MM.1S (cell line): ENCODE results near the gene SOX13.

ENCODE experiments used
- DNase-seq: peaks from one replicate; pipeline ENCODE4 v3.0.0-alpha.2; 2015
- H2AFZ ChIP-seq: fragments of 300-600 bp; sonication (generic); 2 replicates; pipeline ENCODE4 v1.6.0; 2016; ENCODE audit warnings: antibody characterized with exemption, low read length
- H3F3A ChIP-seq: fragments of 300-600 bp; sonication (generic); 2 replicates; pipeline ENCODE4 v1.6.1; 2016; ENCODE audit warnings: mild to moderate bottlenecking, antibody characterized with exemption, low read length, moderate library complexity, mixed read lengths; ENCODE audit not compliant: insufficient read depth
- H3K27ac ChIP-seq: fragments of 300-600 bp; sonication (generic); 2 replicates; pipeline ENCODE4 v1.5.1; 2016; ENCODE audit warnings: mild to moderate bottlenecking, low read length
- H3K27me3 ChIP-seq: fragments of 300-600 bp; sonication (generic); replicated peaks from 2 replicates; pipeline ENCODE4 v1.6.0; 2016; ENCODE audit warnings: low read length; ENCODE audit not compliant: insufficient read depth
- H3K36me3 ChIP-seq: fragments of 300-600 bp; sonication (generic); replicated peaks from 2 replicates; pipeline ENCODE4 v1.6.1; 2016; ENCODE audit warnings: mild to moderate bottlenecking, low read length, mixed read lengths; ENCODE audit not compliant: insufficient read depth
- H3K4me1 ChIP-seq: fragments of 300-600 bp; sonication (generic); 2 replicates; pipeline ENCODE4 v1.6.1; 2016; ENCODE audit warnings: low read length, mixed read lengths
- H3K4me2 ChIP-seq: fragments of 300-600 bp; sonication (generic); 2 replicates; pipeline ENCODE4 v1.6.0; 2016; ENCODE audit warnings: low read depth, low read length
- H3K4me3 ChIP-seq: fragments of 300-600 bp; sonication (generic); 2 replicates; pipeline ENCODE4 v1.5.1; 2016; ENCODE audit warnings: low read length, mixed read lengths
- H3K79me2 ChIP-seq: fragments of 300-600 bp; sonication (generic); 2 replicates; pipeline ENCODE4 v1.6.1; 2016; ENCODE audit warnings: mixed run types, low read length, mixed read lengths
- H3K9ac ChIP-seq: fragments of 300-600 bp; sonication (generic); 2 replicates; pipeline ENCODE4 v1.6.1; 2016; ENCODE audit warnings: low read length, mixed read lengths
- H3K9me2 ChIP-seq: fragments of 300-600 bp; sonication (generic); replicated peaks from 2 replicates; pipeline ENCODE4 v1.6.1; 2016; ENCODE audit warnings: mild to moderate bottlenecking, low read length, mixed read lengths; ENCODE audit not compliant: insufficient read depth
- H3K9me3 ChIP-seq: fragments of 300-600 bp; sonication (generic); replicated peaks from 2 replicates; pipeline ENCODE4 v1.6.1; 2016; ENCODE audit warnings: mild to moderate bottlenecking, low read length, mixed read lengths; ENCODE audit not compliant: insufficient read depth
- H4K20me1 ChIP-seq: fragments of 300-600 bp; sonication (generic); 2 replicates; pipeline ENCODE4 v1.6.1; 2016; ENCODE audit warnings: mild to moderate bottlenecking, low read length, moderate library complexity, mixed read lengths; ENCODE audit not compliant: insufficient read depth
- EZH2 ChIP-seq: fragments of 300-600 bp; sonication (generic); optimal IDR thresholded peaks from 2 replicates; pipeline ENCODE3; 2017; ENCODE audit warnings: low read depth, mild to moderate bottlenecking, antibody characterized with exemption, low read length, mixed read lengths
- EZH2phosphoT487 ChIP-seq: fragments of 300-600 bp; sonication (generic); IDR thresholded peaks from 2 replicates; pipeline ENCODE4 v1.6.1; 2018; ENCODE audit warnings: antibody characterized with exemption, low read length
- TF ChIP-seq, protein P1 (sequence below): fragments of 300-600 bp; sonication (generic); IDR thresholded peaks from 2 replicates; pipeline ENCODE4 v1.5.1; 2016; ENCODE audit warnings: antibody characterized with exemption, low read length, mixed read lengths

SOX13 gene

DNA sequence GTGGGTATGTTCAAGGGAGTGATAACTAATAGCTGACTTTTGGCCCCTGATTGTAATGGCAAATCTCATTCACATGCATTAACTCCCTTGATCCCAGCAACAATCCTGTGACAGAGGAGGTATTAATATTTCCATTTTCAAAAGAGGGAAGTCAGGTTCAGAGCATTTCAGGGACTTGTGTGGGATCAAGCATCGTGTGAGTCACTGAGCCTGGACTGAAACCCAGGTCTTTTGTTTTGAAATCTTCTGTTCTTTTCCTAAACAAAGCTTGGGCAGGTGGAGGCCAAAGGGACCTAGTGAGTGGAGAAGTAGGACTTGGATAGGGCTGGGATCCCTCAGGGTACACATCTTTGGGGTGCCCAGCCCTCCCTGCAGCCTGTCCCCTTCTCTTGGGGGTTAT, 41.0 kb downstream of the SOX13 start:
- TF ChIP-seq EZH2phosphoT487 = no peak
- TF ChIP-seq, protein P1, sequence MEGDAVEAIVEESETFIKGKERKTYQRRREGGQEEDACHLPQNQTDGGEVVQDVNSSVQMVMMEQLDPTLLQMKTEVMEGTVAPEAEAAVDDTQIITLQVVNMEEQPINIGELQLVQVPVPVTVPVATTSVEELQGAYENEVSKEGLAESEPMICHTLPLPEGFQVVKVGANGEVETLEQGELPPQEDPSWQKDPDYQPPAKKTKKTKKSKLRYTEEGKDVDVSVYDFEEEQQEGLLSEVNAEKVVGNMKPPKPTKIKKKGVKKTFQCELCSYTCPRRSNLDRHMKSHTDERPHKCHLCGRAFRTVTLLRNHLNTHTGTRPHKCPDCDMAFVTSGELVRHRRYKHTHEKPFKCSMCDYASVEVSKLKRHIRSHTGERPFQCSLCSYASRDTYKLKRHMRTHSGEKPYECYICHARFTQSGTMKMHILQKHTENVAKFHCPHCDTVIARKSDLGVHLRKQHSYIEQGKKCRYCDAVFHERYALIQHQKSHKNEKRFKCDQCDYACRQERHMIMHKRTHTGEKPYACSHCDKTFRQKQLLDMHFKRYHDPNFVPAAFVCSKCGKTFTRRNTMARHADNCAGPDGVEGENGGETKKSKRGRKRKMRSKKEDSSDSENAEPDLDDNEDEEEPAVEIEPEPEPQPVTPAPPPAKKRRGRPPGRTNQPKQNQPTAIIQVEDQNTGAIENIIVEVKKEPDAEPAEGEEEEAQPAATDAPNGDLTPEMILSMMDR = no peak
- no peak for TF ChIP-seq EZH2
- Histone ChIP-seq H4K20me1 (no peaks in the 10 kb centered on the region), H3K9me2 (no peaks in the 10 kb centered on the region), H3K9ac (no peak overlapping the region), H3K9me3 (no peaks in the 10 kb centered on the region), H3K36me3 (no peaks in the 10 kb centered on the region), H3K27ac (no peak overlapping the region), H3K79me2 (no peaks in the 10 kb centered on the region), H3K27me3 (no peaks in the 10 kb centered on the region), H2AFZ (no peak overlapping the region), H3K4me3 (no peak overlapping the region), H3F3A (no peaks in the 10 kb centered on the region), H3K4me1 (no peaks in the 10 kb centered on the region), H3K4me2 (no peak overlapping the region)
- no peak for DNase-seq

DNA sequence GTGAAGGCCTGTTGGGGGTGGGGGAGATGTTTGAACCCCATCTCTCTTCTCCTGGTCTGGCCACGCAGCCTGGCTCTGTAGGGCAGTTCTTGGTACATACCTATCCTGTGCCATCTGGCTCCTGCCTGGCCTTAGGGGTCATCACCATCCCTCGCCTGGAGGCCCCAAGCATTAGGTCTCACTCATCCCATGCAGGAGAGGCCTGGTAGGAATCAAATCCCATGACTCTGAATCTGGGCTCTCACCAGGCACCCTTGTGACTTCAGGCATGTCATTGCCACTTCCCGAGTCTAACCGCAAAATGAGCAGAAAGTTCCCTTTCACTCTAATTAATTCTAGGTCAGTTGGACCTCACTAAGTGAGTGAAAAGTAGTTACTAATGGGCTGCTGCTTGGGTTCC, 41.7 kb downstream of the SOX13 start:
- Histone ChIP-seq H3K27me3 (no peaks in the 10 kb centered on the region), H3K36me3 (no peaks in the 10 kb centered on the region), H3K9ac (no peak overlapping the region), H3K4me3 (no peak overlapping the region), H2AFZ (no peak overlapping the region), H3K9me3 (no peaks in the 10 kb centered on the region), H3K4me2 (no peak overlapping the region), H4K20me1 (no peaks in the 10 kb centered on the region), H3F3A (no peaks in the 10 kb centered on the region), H3K79me2 (no peaks in the 10 kb centered on the region), H3K4me1 (no peaks in the 10 kb centered on the region), H3K9me2 (no peaks in the 10 kb centered on the region), H3K27ac (no peak overlapping the region)
- no peak for DNase-seq
- no peak for TF ChIP-seq EZH2
- TF ChIP-seq, protein P1 = no peak

DNA sequence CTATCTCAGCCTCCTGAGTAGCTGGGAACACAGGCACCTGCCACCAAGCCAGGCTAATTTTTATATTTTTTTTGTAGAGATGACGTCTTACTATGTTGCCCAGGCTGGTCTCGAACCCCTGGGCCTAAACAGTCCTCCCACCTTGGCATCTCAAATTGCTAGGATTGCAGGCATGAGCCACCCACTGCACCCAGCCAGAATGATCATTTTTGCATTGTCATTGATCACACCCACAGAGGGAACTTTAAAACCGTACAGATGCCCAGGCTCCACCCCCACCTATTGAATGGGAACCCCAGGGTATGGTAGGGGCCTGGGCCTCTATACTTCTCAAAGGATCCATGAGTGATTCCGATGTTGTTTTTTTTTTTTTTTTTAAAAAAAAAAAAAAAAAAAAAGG, 42.2 kb downstream of the SOX13 start:
- no peaks in the 10 kb centered on the region for H3K9me3 ChIP-seq
- DNase-seq = no peak
- H3K4me2 ChIP-seq = no peak overlapping the region
- H3K9me2 ChIP-seq = no peaks in the 10 kb centered on the region
- H3K27ac ChIP-seq = no peak overlapping the region
- H3K36me3 ChIP-seq = no peaks in the 10 kb centered on the region
- H2AFZ ChIP-seq = no peak overlapping the region
- H3K9ac ChIP-seq = no peak overlapping the region
- no peaks in the 10 kb centered on the region for H3K27me3 ChIP-seq
- no peaks in the 10 kb centered on the region for H4K20me1 ChIP-seq
- H3K79me2 ChIP-seq = no peaks in the 10 kb centered on the region
- no peaks in the 10 kb centered on the region for H3K4me1 ChIP-seq
- TF ChIP-seq EZH2 (no peak), EZH2phosphoT487 (no peak)
- TF ChIP-seq, protein P1 = no peak
- no peaks in the 10 kb centered on the region for H3F3A ChIP-seq
- no peak overlapping the region for H3K4me3 ChIP-seq

DNA sequence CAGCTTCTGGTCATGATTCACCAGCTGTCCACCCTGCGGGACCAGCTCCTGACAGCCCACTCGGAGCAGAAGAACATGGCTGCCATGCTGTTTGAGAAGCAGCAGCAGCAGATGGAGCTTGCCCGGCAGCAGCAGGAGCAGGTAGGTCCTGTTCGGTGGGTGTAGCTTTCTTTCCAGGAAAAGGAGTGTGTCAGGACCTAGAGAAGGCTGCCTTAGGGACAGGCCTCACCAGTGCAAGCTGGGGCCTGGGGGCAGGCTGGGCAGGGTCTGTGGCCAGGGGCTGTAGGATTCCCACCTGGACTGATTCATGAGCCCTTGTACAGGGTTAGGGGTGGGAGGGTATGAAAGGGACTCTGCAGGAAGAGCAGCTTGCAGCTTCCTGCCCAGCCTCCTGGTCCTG, 43.6 kb downstream of the SOX13 start:
- Histone ChIP-seq H3K4me1 (no peaks in the 10 kb centered on the region), H3K36me3 (no peaks in the 10 kb centered on the region), H3K9me2 (no peaks in the 10 kb centered on the region), H3F3A (no peaks in the 10 kb centered on the region), H3K27ac (no peak overlapping the region), H2AFZ (no peak overlapping the region), H3K4me3 (no peak overlapping the region), H3K79me2 (no peaks in the 10 kb centered on the region), H3K9ac (no peak overlapping the region), H3K4me2 (no peak overlapping the region), H4K20me1 (no peaks in the 10 kb centered on the region), H3K9me3 (no peaks in the 10 kb centered on the region), H3K27me3 (no peaks in the 10 kb centered on the region)
- no peak for DNase-seq
- TF ChIP-seq, protein P1 = no peak
- TF ChIP-seq EZH2 = no peak
- no peak for TF ChIP-seq EZH2phosphoT487
